CD4-positive, alpha-beta T cell (primary cell): ENCODE measurements around the gene STX16. TPM values are rescaled to one million over a fixed set of nuclear protein-coding genes. Genes with fewer than 3 reads are reported as not detected.

ENCODE experiments used
- ATAC-seq: fragments of 200-7000 bp; cut with Tn5 transposase; one replicate; pipeline ENCODE4 v1.10.0; 2022; ENCODE audit warnings: mild to moderate bottlenecking; ENCODE audit not compliant: poor library complexity
- CTCF ChIA-PET: fragments of 350-600 bp; sonication (Branson Sonifier 250); formaldehyde crosslinking; loops from one replicate; lab custom pipeline; 2021; ENCODE audit warnings: antibody characterized with exemption, inconsistent platforms; lab: Charles Lee
- POLR2A ChIA-PET: fragments of 350-600 bp; sonication (Branson Sonifier 250); formaldehyde crosslinking; loops from one replicate; lab custom pipeline; 2021; ENCODE audit warnings: antibody characterized with exemption, inconsistent platforms; lab: Charles Lee
- DNase-seq, 14 experiments: peaks; one replicate each; pipeline ENCODE4 v3.0.0-alpha.2; 2013 to 2020; ENCODE audit warnings: mixed read lengths in 2 of 14
- H3K27ac ChIP-seq, 2 donors: one replicate each; pipeline versions ENCODE4 v1.5.1 to v1.7.0; 2013; ENCODE audit warnings: low read length in 2 of 2, low read depth in 1 of 2, mild to moderate bottlenecking in 1 of 2
- H3K27me3 ChIP-seq, 2 experiments: 1 replicate in 1 of 2; 2 replicates in 1 of 2; pipeline versions ENCODE4 v1.6.1 to v1.7.0; 2013; ENCODE audit warnings: low read length in 2 of 2, control low read depth in 1 of 2, mild to moderate bottlenecking in 1 of 2, moderate library complexity in 1 of 2; ENCODE audit not compliant: insufficient read depth in 2 of 2, control insufficient read depth in 1 of 2
- H3K36me3 ChIP-seq: one replicate; pipeline ENCODE4 v1.6.1; 2013; ENCODE audit warnings: low read length, control low read depth; ENCODE audit not compliant: insufficient read depth
- H3K4me1 ChIP-seq: one replicate; pipeline ENCODE4 v1.6.1; 2013; ENCODE audit warnings: low read length, control low read depth; ENCODE audit not compliant: insufficient read depth
- H3K4me3 ChIP-seq: one replicate; pipeline ENCODE4 v1.5.1; 2013; ENCODE audit warnings: mild to moderate bottlenecking, low read length, moderate library complexity
- H3K9me3 ChIP-seq, 2 experiments: 1 replicate in 1 of 2; 2 replicates in 1 of 2; pipeline versions ENCODE4 v1.6.1 to v1.7.0; 2013; ENCODE audit warnings: low read length in 2 of 2, mild to moderate bottlenecking in 2 of 2, control low read depth in 1 of 2, moderate library complexity in 1 of 2; ENCODE audit not compliant: control insufficient read depth in 1 of 2, insufficient read depth in 1 of 2
- H3K27ac Mint-ChIP-seq: one replicate; pipeline ENCODE4 v1.8.0; 2020; ENCODE audit warnings: mixed read lengths
- H3K27me3 Mint-ChIP-seq: one replicate; pipeline ENCODE4 v1.8.0; 2021; ENCODE audit warnings: mixed read lengths
- H3K36me3 Mint-ChIP-seq: one replicate; pipeline ENCODE4 v1.8.0; 2021; ENCODE audit warnings: low read depth, mixed read lengths
- H3K4me1 Mint-ChIP-seq: one replicate; pipeline ENCODE4 v1.8.0; 2021; ENCODE audit warnings: low read depth, mixed read lengths
- H3K4me3 Mint-ChIP-seq: one replicate; pipeline ENCODE4 v1.8.0; 2020; ENCODE audit warnings: mild to moderate bottlenecking, mixed read lengths
- H3K9me3 Mint-ChIP-seq: one replicate; pipeline ENCODE4 v1.8.0; 2020; ENCODE audit warnings: mixed read lengths
- intact Hi-C, 2 experiments: fragments of 100-400 bp; cut with DNase I in 1 of 2; cut with micrococcal nuclease in 1 of 2; formaldehyde crosslinking; loops; one replicate each; pipeline versions ENCODE4 v1.15.1 to v1.9.0; 2023 to 2025; cut with DNase I, micrococcal nuclease
- total RNA-seq, 174 experiments: library from RNA in 2 of 174; stranded (reverse) in 2 of 174; gene quantifications; one replicate each; pipeline ENCODE4 v1.2.3 and lab custom pipeline; 2021 to 2026
- TF ChIP-seq, protein P1 (sequence below): fragments of 200-600 bp; IDR thresholded peaks from one replicate; pipeline ENCODE4 v1.8.0; 2022; ENCODE audit warnings: antibody characterized with exemption, mild to moderate bottlenecking

STX16 gene
- total RNA-seq, 2 experiments from 2014 or later: 179 to 181 TPM

DNA sequence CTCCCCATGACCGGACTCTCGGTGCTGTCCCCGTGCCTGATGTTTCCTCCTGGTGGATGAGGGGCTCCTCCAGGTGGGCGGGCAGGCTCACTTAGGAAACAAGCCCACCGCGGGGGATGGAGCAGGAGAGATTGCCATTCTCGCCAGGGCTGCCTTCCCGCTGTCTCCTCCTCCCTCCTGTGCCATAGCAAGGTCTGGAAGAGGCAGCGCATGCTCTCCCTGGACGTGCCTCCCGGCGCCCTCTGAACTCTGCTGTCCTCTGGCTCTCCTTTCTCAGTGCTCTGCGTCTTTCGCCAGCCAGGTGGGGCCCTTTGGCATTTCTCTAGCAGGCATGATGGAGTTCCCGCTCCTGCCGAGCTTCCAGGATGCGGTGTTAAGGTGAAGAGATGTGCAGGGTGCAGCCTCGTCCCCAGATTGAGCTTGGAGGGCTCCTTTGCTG is 24.1 kb downstream of the STX16 start:
- H3K36me3 Mint-ChIP-seq: peaks cover 87% of the 10 kb centered on the region
- H3K4me1 Mint-ChIP-seq: no peaks in the 10 kb centered on the region
- H3K9me3 Mint-ChIP-seq: no peaks in the 10 kb centered on the region
- Histone ChIP-seq H3K36me3 (peaks cover 89% of the 10 kb centered on the region), H3K27ac (no peak overlapping the region), H3K27me3 (no peaks in the 10 kb centered on the region), H3K4me1 (no peaks in the 10 kb centered on the region), H3K4me3 (no peak overlapping the region), H3K9me3 (no peaks in the 10 kb centered on the region)
- POLR2A ChIA-PET: no interaction called here
- ATAC-seq (no peak), DNase-seq (no peak)
- intact Hi-C loops: no loop called here
- TF ChIP-seq, protein P1, sequence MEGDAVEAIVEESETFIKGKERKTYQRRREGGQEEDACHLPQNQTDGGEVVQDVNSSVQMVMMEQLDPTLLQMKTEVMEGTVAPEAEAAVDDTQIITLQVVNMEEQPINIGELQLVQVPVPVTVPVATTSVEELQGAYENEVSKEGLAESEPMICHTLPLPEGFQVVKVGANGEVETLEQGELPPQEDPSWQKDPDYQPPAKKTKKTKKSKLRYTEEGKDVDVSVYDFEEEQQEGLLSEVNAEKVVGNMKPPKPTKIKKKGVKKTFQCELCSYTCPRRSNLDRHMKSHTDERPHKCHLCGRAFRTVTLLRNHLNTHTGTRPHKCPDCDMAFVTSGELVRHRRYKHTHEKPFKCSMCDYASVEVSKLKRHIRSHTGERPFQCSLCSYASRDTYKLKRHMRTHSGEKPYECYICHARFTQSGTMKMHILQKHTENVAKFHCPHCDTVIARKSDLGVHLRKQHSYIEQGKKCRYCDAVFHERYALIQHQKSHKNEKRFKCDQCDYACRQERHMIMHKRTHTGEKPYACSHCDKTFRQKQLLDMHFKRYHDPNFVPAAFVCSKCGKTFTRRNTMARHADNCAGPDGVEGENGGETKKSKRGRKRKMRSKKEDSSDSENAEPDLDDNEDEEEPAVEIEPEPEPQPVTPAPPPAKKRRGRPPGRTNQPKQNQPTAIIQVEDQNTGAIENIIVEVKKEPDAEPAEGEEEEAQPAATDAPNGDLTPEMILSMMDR: no peak
- CTCF ChIA-PET: no interaction called here
- no peaks in the 10 kb centered on the region for H3K27me3 Mint-ChIP-seq
- H3K4me3 Mint-ChIP-seq: no peak overlapping the region
- H3K27ac Mint-ChIP-seq: no peak overlapping the region

DNA sequence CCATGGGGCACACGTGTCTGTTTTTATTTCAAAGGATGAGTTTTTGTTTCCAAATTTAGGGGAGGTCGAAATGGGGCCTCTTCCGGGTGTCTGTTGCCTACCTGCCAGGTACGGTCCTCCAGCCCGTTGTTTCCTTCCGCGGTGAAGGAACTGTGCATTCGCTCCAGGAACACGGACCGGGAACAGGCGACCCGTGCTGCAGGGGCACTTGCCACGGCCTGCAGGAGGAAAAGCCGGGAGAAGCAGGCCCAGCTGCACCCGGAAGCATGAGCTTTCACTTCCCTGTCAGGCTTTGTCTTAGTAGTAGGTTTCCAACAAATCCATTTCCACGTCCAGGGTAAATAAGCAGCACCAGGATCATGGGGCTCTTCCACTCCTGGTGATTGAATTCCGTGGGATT is 24.6 kb downstream of the STX16 start:
- Histone ChIP-seq H3K27me3 (no peaks in the 10 kb centered on the region), H3K4me1 (no peaks in the 10 kb centered on the region), H3K27ac (no peak overlapping the region), H3K4me3 (no peak overlapping the region), H3K9me3 (no peaks in the 10 kb centered on the region), H3K36me3 (peaks cover 89% of the 10 kb centered on the region)
- no peak for ATAC-seq
- Mint-ChIP-seq H3K27ac (no peak overlapping the region), H3K4me1 (no peaks in the 10 kb centered on the region), H3K27me3 (no peaks in the 10 kb centered on the region), H3K36me3 (peaks cover 87% of the 10 kb centered on the region), H3K4me3 (no peak overlapping the region), H3K9me3 (no peaks in the 10 kb centered on the region)
- POLR2A ChIA-PET: interaction anchor here (1.5 kb wide), 1 partner anchor 9 kb away, joined by 4 read pairs; no protein-coding TSS in a partner anchor
- TF ChIP-seq, protein P1: no peak
- CTCF ChIA-PET: no interaction called here
- DNase-seq: no peak
- intact Hi-C loops: no loop called here

DNA sequence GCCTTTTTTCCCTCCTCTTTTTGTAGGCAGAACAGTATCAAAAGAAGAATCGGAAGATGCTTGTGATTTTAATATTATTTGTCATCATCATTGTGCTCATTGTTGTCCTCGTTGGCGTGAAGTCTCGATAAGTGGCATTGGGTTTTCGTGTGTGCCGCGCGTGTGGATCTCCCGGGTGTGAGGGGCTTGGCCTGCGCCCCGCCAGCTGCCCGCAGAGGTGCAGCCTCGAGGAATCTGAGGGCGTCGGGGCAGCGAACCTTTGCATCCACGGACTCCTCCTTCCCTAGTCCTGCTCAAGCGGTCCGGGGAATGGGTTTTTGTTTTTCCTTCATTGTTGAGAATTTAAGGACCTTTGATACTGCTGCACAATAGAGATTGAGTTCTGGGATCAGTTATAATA is 25.1 kb downstream of the STX16 start:
- peaks cover 84% of the 10 kb centered on the region for H3K36me3 Mint-ChIP-seq
- intact Hi-C loops: no loop called here
- CTCF ChIA-PET: interaction anchor here (0.9 kb wide), 1 partner anchor 9 kb away, joined by 4 read pairs; no protein-coding TSS in a partner anchor
- Histone ChIP-seq H3K27me3 (no peaks in the 10 kb centered on the region), H3K4me3 (no peak overlapping the region), H3K4me1 (no peaks in the 10 kb centered on the region), H3K36me3 (peaks cover 86% of the 10 kb centered on the region), H3K9me3 (no peaks in the 10 kb centered on the region), H3K27ac (no peak overlapping the region)
- TF ChIP-seq, protein P1: no peak
- ATAC-seq: no peak
- H3K4me3 Mint-ChIP-seq: no peak overlapping the region
- H3K4me1 Mint-ChIP-seq: no peaks in the 10 kb centered on the region
- no peak overlapping the region for H3K27ac Mint-ChIP-seq
- POLR2A ChIA-PET: interaction anchor here (0.8 to 1.5 kb wide), 2 partner anchors 9 to 25 kb away, joined by 4 read pairs; partner anchors contain the start of gene STX16
- no peaks in the 10 kb centered on the region for H3K9me3 Mint-ChIP-seq
- DNase-seq: no peak
- no peaks in the 10 kb centered on the region for H3K27me3 Mint-ChIP-seq
